HEK293T (cell line): ENCODE measurements around the gene KRTAP9-1.

Experiments used
- CTCF ChIA-PET: fragments of 350-600 bp; formaldehyde crosslinking; extraction: SDS; loops from one replicate; lab custom pipeline; 2021; ENCODE audit warnings: antibody characterized with exemption, inconsistent platforms; lab: Yijun Ruan, JAX
- POLR2A ChIA-PET: fragments of 350-600 bp; formaldehyde crosslinking; extraction: SDS; loops from one replicate; lab custom pipeline; 2020; ENCODE audit warnings: antibody characterized with exemption, inconsistent platforms; lab: Yijun Ruan, JAX
- DNase-seq: peaks from one replicate; pipeline ENCODE4 v3.0.0; 2012; ENCODE audit warnings: mixed read lengths; ENCODE audit errors: extremely low spot score
- ARNT ChIP-seq: fragments of 450-650 bp; IDR thresholded peaks from 2 replicates; pipeline ENCODE4 v1.6.1; 2017; ENCODE audit warnings: mild to moderate bottlenecking
- BHLHE40 ChIP-seq: fragments of 450-650 bp; IDR thresholded peaks from 2 replicates; pipeline ENCODE4 v1.6.1; 2016; ENCODE audit warnings: mild to moderate bottlenecking, moderate library complexity, borderline replicate concordance
- CTBP1 ChIP-seq: fragments of 450-650 bp; IDR thresholded peaks from 2 replicates; pipeline ENCODE4 v1.6.1; 2016; ENCODE audit warnings: borderline replicate concordance
- ELF4 ChIP-seq: fragments of 450-650 bp; IDR thresholded peaks from 2 replicates; pipeline ENCODE4 v1.6.1; 2017; ENCODE audit warnings: antibody characterized with exemption
- FOXA1 ChIP-seq: fragments of 450-650 bp; IDR thresholded peaks from 2 replicates; pipeline ENCODE4 v1.6.1; 2016; ENCODE audit warnings: mild to moderate bottlenecking
- FOXK2 ChIP-seq: fragments of 450-650 bp; IDR thresholded peaks from 2 replicates; pipeline ENCODE4 v1.6.1; 2016; ENCODE audit warnings: mild to moderate bottlenecking
- FOXM1 ChIP-seq: fragments of 450-650 bp; IDR thresholded peaks from 2 replicates; pipeline ENCODE4 v1.6.1; 2017; ENCODE audit warnings: mild to moderate bottlenecking, borderline replicate concordance
- HDGF ChIP-seq: fragments of 450-650 bp; IDR thresholded peaks from 2 replicates; pipeline ENCODE4 v1.6.1; 2017; ENCODE audit warnings: antibody characterized with exemption, borderline replicate concordance
- L3MBTL2 ChIP-seq: fragments of 450-650 bp; conservative IDR thresholded peaks from 2 replicates; pipeline ENCODE4 v1.6.1; 2016; ENCODE audit warnings: mild to moderate bottlenecking
- LEF1 ChIP-seq: fragments of 450-650 bp; IDR thresholded peaks from 2 replicates; pipeline ENCODE4 v1.6.1; 2017; ENCODE audit warnings: mild to moderate bottlenecking, borderline replicate concordance
- NFRKB ChIP-seq: fragments of 450-650 bp; IDR thresholded peaks from 2 replicates; pipeline ENCODE4 v1.6.1; 2016; ENCODE audit warnings: mild to moderate bottlenecking, moderate library complexity
- PKNOX1 ChIP-seq: fragments of 450-650 bp; IDR thresholded peaks from 2 replicates; pipeline ENCODE4 v1.6.1; 2016
- SP1 ChIP-seq: fragments of 450-650 bp; IDR thresholded peaks from 2 replicates; pipeline ENCODE4 v1.6.1; 2017
- SUZ12 ChIP-seq: fragments of 450-650 bp; IDR thresholded peaks from 2 replicates; pipeline ENCODE4 v1.6.1; 2016; ENCODE audit warnings: mild to moderate bottlenecking
- TARDBP ChIP-seq: fragments of 450-650 bp; IDR thresholded peaks from 2 replicates; pipeline ENCODE4 v1.6.1; 2016
- ZNF384 ChIP-seq: fragments of 450-650 bp; IDR thresholded peaks from 2 replicates; pipeline ENCODE4 v1.6.1; 2016

KRTAP9-1 gene

DNA sequence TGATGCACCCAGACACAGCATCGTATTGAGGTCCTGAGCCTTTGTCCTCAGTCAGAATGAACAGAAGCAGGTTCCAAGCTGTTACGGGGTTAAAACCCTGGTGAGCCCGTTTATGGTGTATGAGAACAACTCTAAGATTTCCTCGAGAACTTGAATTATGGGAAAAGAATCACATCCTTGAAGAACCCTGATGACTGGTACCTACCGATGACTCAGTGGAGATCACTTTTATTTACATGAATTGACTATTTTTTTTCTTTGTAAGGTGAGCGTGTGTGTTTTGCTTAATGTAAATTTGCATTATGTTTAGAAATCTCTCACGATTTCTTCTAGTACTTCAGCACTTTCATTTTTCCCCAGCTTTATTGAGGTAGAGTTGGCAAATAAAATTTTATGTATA is 25.9 kb upstream of the KRTAP9-1 start:
- ChIA-PET CTCF (no interaction called here), POLR2A (no interaction called here)
- TF ChIP-seq L3MBTL2: no peak
- no peak for TF ChIP-seq ARNT
- TF ChIP-seq TARDBP: no peak
- no peak for TF ChIP-seq LEF1
- TF ChIP-seq BHLHE40: no peak
- no peak for TF ChIP-seq FOXK2
- TF ChIP-seq PKNOX1: no peak
- TF ChIP-seq HDGF: no peak
- TF ChIP-seq ELF4: no peak
- TF ChIP-seq SUZ12: no peak
- no peak for TF ChIP-seq CTBP1
- no peak for TF ChIP-seq NFRKB
- no peak for TF ChIP-seq FOXA1
- no peak for TF ChIP-seq SP1
- TF ChIP-seq FOXM1: no peak
- TF ChIP-seq ZNF384: no peak
- no peak for DNase-seq

DNA sequence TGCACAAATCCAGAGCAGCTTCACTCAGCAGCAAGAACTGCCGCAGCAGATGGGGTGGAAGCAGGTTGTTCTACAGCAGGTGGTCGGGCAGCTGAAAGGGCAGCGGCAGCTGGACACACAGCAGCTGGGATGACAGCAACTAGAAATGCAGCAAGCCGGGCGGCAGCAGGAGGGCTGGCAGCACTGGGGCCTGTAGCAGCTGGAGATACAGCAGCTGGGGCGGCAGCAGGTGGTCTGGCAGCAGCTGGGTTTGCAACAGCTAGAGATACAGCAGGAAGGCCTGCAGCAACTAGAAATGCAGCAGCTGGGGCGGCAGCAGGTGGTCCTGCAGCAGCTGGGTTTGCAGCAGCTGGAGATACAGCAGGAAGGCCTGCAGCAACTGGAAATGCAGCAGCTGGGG is 22.1 kb upstream of the KRTAP9-1 start:
- POLR2A ChIA-PET: no interaction called here
- TF ChIP-seq SUZ12: no peak
- TF ChIP-seq FOXM1: no peak
- TF ChIP-seq HDGF: no peak
- TF ChIP-seq LEF1: no peak
- no peak for TF ChIP-seq TARDBP
- TF ChIP-seq SP1: no peak
- TF ChIP-seq FOXA1: no peak
- no peak for TF ChIP-seq L3MBTL2
- TF ChIP-seq BHLHE40: no peak
- no peak for TF ChIP-seq ARNT
- no peak for TF ChIP-seq NFRKB
- TF ChIP-seq FOXK2: no peak
- no peak for TF ChIP-seq PKNOX1
- no peak for TF ChIP-seq ELF4
- no peak for TF ChIP-seq ZNF384
- no peak for TF ChIP-seq CTBP1
- DNase-seq: no peak
- CTCF ChIA-PET: no interaction called here

GRCh38 chr17:41168121-41168520 is 21.6 kb upstream of the KRTAP9-1 start, which contains the start of gene KRTAP4-3:
TSS of gene KRTAP4-3 (minus strand) at chr17:41168221. CDS start at chr17:41168172, 49 bp downstream.
- ChIA-PET CTCF (no interaction called here), POLR2A (no interaction called here)
- no peak for DNase-seq
- TF ChIP-seq TARDBP (no peak), FOXA1 (no peak), NFRKB (no peak), FOXM1 (no peak), CTBP1 (no peak), LEF1 (no peak), SP1 (no peak)

GRCh38 chr17:41171886-41172285 is 17.8 kb upstream of the KRTAP9-1 start:
- ChIA-PET POLR2A (no interaction called here), CTCF (no interaction called here)
- no peak for DNase-seq
- TF ChIP-seq HDGF (no peak), FOXM1 (no peak), ARNT (no peak), TARDBP (no peak), NFRKB (no peak), FOXK2 (no peak), CTBP1 (no peak), SUZ12 (no peak), SP1 (no peak), BHLHE40 (no peak), PKNOX1 (no peak), L3MBTL2 (no peak)

GRCh38 chr17:41176744-41177387 is 12.8 kb upstream of the KRTAP9-1 start:
- POLR2A ChIA-PET: no interaction called here
- CTCF ChIA-PET: no interaction called here
- TF ChIP-seq ELF4 (no peak), TARDBP (no peak)
- DNase-seq: no peak

- ChIA-PET POLR2A (no interaction called here), CTCF (no interaction called here)
- TF ChIP-seq ARNT: no peak
- TF ChIP-seq SP1: no peak
- no peak for TF ChIP-seq ELF4
- TF ChIP-seq CTBP1: no peak
- TF ChIP-seq ZNF384: no peak
- no peak for TF ChIP-seq SUZ12
- no peak for TF ChIP-seq L3MBTL2
- no peak for TF ChIP-seq HDGF
- no peak for TF ChIP-seq TARDBP
- no peak for TF ChIP-seq FOXA1
- no peak for TF ChIP-seq FOXM1
- TF ChIP-seq FOXK2: no peak
- TF ChIP-seq LEF1: no peak
- TF ChIP-seq NFRKB: no peak
- TF ChIP-seq PKNOX1: no peak
- no peak for TF ChIP-seq BHLHE40
- DNase-seq: no peak
These were observed 11.9 kb upstream of the KRTAP9-1 start, which contains the start of gene KRTAP4-2 for GRCh38 chr17:41177727-41178271. TSS of gene KRTAP4-2 (minus strand) at chr17:41178221. CDS start at chr17:41178164, 57 bp downstream.
